HEK293T (cell line): ENCODE results near the gene STT3A.

Source experiments
- CTCF ChIA-PET: fragments of 350-600 bp; formaldehyde crosslinking; extraction: SDS; loops from one replicate; lab custom pipeline; 2021; ENCODE audit warnings: antibody characterized with exemption, inconsistent platforms; lab: Yijun Ruan, JAX
- POLR2A ChIA-PET: fragments of 350-600 bp; formaldehyde crosslinking; extraction: SDS; loops from one replicate; lab custom pipeline; 2020; ENCODE audit warnings: antibody characterized with exemption, inconsistent platforms; lab: Yijun Ruan, JAX
- DNase-seq: peaks from one replicate; pipeline ENCODE4 v3.0.0; 2012; ENCODE audit warnings: mixed read lengths; ENCODE audit errors: extremely low spot score
- ARNT ChIP-seq: fragments of 450-650 bp; IDR thresholded peaks from 2 replicates; pipeline ENCODE4 v1.6.1; 2017; ENCODE audit warnings: mild to moderate bottlenecking
- BHLHE40 ChIP-seq: fragments of 450-650 bp; IDR thresholded peaks from 2 replicates; pipeline ENCODE4 v1.6.1; 2016; ENCODE audit warnings: mild to moderate bottlenecking, moderate library complexity, borderline replicate concordance
- CTBP1 ChIP-seq: fragments of 450-650 bp; IDR thresholded peaks from 2 replicates; pipeline ENCODE4 v1.6.1; 2016; ENCODE audit warnings: borderline replicate concordance
- ELF4 ChIP-seq: fragments of 450-650 bp; IDR thresholded peaks from 2 replicates; pipeline ENCODE4 v1.6.1; 2017; ENCODE audit warnings: antibody characterized with exemption
- FOXA1 ChIP-seq: fragments of 450-650 bp; IDR thresholded peaks from 2 replicates; pipeline ENCODE4 v1.6.1; 2016; ENCODE audit warnings: mild to moderate bottlenecking
- FOXK2 ChIP-seq: fragments of 450-650 bp; IDR thresholded peaks from 2 replicates; pipeline ENCODE4 v1.6.1; 2016; ENCODE audit warnings: mild to moderate bottlenecking
- FOXM1 ChIP-seq: fragments of 450-650 bp; IDR thresholded peaks from 2 replicates; pipeline ENCODE4 v1.6.1; 2017; ENCODE audit warnings: mild to moderate bottlenecking, borderline replicate concordance
- HDGF ChIP-seq: fragments of 450-650 bp; IDR thresholded peaks from 2 replicates; pipeline ENCODE4 v1.6.1; 2017; ENCODE audit warnings: antibody characterized with exemption, borderline replicate concordance
- L3MBTL2 ChIP-seq: fragments of 450-650 bp; conservative IDR thresholded peaks from 2 replicates; pipeline ENCODE4 v1.6.1; 2016; ENCODE audit warnings: mild to moderate bottlenecking
- LEF1 ChIP-seq: fragments of 450-650 bp; IDR thresholded peaks from 2 replicates; pipeline ENCODE4 v1.6.1; 2017; ENCODE audit warnings: mild to moderate bottlenecking, borderline replicate concordance
- NFRKB ChIP-seq: fragments of 450-650 bp; IDR thresholded peaks from 2 replicates; pipeline ENCODE4 v1.6.1; 2016; ENCODE audit warnings: mild to moderate bottlenecking, moderate library complexity
- SP1 ChIP-seq: fragments of 450-650 bp; IDR thresholded peaks from 2 replicates; pipeline ENCODE4 v1.6.1; 2017
- SUZ12 ChIP-seq: fragments of 450-650 bp; IDR thresholded peaks from 2 replicates; pipeline ENCODE4 v1.6.1; 2016; ENCODE audit warnings: mild to moderate bottlenecking
- TARDBP ChIP-seq: fragments of 450-650 bp; IDR thresholded peaks from 2 replicates; pipeline ENCODE4 v1.6.1; 2016
- ZNF384 ChIP-seq: fragments of 450-650 bp; IDR thresholded peaks from 2 replicates; pipeline ENCODE4 v1.6.1; 2016
- TF ChIP-seq, protein P1 (sequence below): fragments of 450-650 bp; IDR thresholded peaks from 2 replicates; pipeline ENCODE4 v1.6.1; 2016

STT3A gene

DNA sequence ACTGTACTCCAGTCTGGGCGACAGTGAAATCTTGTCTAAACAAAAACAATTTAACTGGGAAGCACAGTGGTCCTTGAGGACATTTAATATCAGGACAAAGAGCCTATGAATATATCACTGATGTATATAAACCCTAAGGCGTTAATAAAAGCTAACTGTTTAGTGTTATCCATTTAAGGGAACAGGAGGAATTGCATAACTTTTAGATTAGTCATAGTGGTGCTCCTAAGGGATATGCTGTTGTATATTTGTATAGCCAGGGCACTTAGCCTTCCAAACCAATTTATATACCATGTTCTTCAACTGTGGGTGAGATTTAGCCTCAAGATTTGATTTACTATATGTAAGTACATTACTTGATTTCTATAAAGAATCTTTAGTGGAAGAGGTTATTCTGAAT is 29.3 kb downstream of the STT3A start:
- no peak for DNase-seq
- TF ChIP-seq ELF4 (no peak), ARNT (no peak), NFRKB (no peak), HDGF (no peak), L3MBTL2 (no peak), FOXM1 (no peak), ZNF384 (no peak), TARDBP (no peak), SUZ12 (no peak), SP1 (no peak)
- TF ChIP-seq, protein P1, sequence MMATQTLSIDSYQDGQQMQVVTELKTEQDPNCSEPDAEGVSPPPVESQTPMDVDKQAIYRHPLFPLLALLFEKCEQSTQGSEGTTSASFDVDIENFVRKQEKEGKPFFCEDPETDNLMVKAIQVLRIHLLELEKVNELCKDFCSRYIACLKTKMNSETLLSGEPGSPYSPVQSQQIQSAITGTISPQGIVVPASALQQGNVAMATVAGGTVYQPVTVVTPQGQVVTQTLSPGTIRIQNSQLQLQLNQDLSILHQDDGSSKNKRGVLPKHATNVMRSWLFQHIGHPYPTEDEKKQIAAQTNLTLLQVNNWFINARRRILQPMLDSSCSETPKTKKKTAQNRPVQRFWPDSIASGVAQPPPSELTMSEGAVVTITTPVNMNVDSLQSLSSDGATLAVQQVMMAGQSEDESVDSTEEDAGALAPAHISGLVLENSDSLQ = no peak
- POLR2A ChIA-PET = interaction anchor here (1.0 kb wide), 1 partner anchor 30 kb away, joined by 3 read pairs; the partner anchor contains the start of gene STT3A
- CTCF ChIA-PET = no interaction called here

DNA sequence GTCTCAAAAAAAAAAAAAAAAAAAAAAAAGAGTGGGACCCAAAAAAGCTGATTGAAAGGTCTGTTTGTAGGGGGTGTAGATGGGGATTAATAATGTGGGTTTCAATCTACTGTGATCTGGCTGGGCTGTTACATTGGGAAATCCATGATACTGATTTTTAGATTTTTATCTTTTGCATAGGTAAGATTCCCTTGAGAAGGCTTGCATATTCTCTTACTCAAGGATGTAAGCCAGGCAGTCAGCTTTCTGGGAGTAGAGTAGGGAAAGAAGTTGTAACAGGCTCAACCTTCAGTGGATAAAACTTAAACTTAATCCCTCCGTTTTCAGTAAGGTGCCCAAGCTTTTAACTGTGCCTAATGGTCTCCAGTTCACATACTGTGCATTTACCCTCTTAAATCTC is 30.4 kb downstream of the STT3A start:
- no peak for TF ChIP-seq SP1
- TF ChIP-seq FOXA1 = no peak
- no peak for TF ChIP-seq ELF4
- TF ChIP-seq CTBP1 = no peak
- no peak for TF ChIP-seq TARDBP
- no peak for TF ChIP-seq ARNT
- TF ChIP-seq ZNF384 = no peak
- TF ChIP-seq FOXK2 = no peak
- TF ChIP-seq BHLHE40 = no peak
- no peak for TF ChIP-seq HDGF
- no peak for TF ChIP-seq FOXM1
- no peak for TF ChIP-seq LEF1
- no peak for TF ChIP-seq SUZ12
- no peak for TF ChIP-seq L3MBTL2
- TF ChIP-seq, protein P1 = no peak
- TF ChIP-seq NFRKB = no peak
- ChIA-PET CTCF (no interaction called here), POLR2A (no interaction called here)
- DNase-seq = no peak

DNA sequence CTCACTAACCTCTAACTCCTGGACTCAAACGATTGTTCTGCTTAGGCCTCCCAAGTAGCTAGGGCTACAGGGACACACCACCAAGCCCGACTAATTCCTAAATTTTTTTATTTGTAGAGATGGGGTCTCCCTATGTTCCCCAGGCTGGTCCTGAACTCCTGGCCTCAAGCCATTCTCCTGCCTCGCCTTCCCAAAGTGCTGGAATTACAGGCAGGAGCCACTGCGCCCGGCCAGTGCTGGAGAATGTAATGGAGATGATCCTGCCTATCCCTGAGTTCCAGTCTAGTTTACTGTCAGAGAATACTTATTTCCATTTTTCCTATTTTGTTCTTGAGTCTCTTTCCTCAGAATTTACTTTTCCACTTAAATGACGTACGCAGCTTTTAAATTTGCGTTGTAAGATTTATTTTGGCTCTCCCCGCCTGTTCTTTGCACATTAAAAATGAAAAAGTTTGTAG is 32.1 kb downstream of the STT3A start, which contains the start of gene CHEK1:
Gene CHEK1 (plus strand): TSS at position 408 of the 458 bp plus-strand sequence. CDS start 1,606 bp downstream, outside the sequence.
- ChIA-PET CTCF (no interaction called here), POLR2A (interaction anchor here (1.1 to 3.4 kb wide), 3 partner anchors 31 to 43 kb away, joined by 3 to 22 read pairs (median 6); partner anchors contain the start of gene STT3A)
- no peak for DNase-seq
- TF ChIP-seq FOXA1 = no peak
- no peak for TF ChIP-seq FOXM1
- no peak for TF ChIP-seq SUZ12
- no peak for TF ChIP-seq L3MBTL2
- TF ChIP-seq LEF1 = no peak
- TF ChIP-seq BHLHE40 = no peak
- TF ChIP-seq, protein P1 = no peak
- no peak for TF ChIP-seq HDGF
- no peak for TF ChIP-seq ARNT
- TF ChIP-seq TARDBP = no peak
- no peak for TF ChIP-seq SP1
- TF ChIP-seq FOXK2 = no peak
- no peak for TF ChIP-seq ELF4
- TF ChIP-seq ZNF384 = no peak

DNA sequence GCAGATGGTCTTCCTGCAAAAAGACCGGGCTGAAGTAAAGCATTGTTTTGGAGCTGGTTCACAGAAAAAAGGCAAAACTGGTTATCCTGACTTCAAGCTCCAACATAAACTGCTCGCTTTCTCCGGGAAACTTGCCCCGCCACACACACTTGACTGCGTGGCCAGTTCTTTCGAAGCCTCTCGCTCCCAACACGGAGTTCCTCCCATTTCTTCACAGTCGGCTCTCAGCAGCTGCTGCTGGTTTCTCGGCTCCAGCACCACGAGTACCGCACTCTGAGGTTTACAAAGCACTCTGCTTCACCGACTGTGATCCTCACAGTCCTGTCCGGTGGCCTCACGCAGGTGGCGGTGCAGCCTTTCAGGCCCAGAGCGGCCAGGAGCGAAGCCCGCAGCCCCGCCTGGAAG is 32.6 kb downstream of the STT3A start:
- DNase-seq = no peak
- ChIA-PET CTCF (no interaction called here), POLR2A (interaction anchor here (1.1 to 3.4 kb wide), 5 partner anchors 30 to 56 kb away, joined by 3 to 22 read pairs (median 6); partner anchors contain the start of genes EI24 and STT3A)
- no peak for TF ChIP-seq HDGF
- no peak for TF ChIP-seq SP1
- TF ChIP-seq L3MBTL2 = peak; percentile 79

DNA sequence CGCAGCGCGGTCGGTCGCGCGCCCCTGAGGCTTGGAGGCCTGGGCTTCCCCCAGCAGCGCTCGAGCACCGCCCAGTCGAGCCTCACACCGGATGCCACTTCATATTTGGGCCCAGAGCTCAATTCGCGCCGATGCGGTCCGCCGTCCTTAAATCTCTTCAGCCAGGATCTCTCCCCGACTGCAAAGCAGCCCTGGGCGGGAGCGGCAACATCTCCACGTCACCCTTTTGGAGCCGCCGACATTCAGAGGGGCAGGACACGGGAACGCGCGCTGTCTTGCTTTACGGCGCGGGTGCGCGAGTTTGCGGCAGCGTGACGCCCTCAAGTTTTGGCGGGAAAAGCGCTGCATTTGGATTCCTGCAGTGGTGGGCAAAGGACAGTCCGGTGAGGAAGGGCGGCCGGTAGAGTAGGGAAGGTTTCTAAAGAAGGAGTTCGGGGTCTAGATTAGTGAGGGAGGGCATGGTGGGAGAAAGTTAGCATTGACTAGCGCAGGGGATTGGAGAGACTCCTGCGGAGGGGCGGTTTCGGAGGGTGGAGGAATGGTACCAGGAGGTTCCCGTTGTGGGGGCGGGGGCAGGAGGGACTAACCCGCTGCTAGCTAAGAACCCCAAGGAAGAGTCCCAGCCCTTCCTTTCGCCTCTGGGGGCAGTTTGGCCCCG is 33.1 kb downstream of the STT3A start:
- TF ChIP-seq FOXM1 (no peak), SUZ12 (no peak), L3MBTL2 (peak; percentile 94), ARNT (no peak)
- peak; percentile 78 for DNase-seq
- ChIA-PET POLR2A (interaction anchor here (0.6 to 3.4 kb wide), 9 partner anchors 10 to 262 kb away, joined by 3 to 22 read pairs (median 4); partner anchors contain the start of genes EI24, HYLS1 and STT3A), CTCF (interaction anchor here (1.0 kb wide), 1 partner anchor 56 kb away, joined by 3 read pairs; no protein-coding TSS in a partner anchor)

DNA sequence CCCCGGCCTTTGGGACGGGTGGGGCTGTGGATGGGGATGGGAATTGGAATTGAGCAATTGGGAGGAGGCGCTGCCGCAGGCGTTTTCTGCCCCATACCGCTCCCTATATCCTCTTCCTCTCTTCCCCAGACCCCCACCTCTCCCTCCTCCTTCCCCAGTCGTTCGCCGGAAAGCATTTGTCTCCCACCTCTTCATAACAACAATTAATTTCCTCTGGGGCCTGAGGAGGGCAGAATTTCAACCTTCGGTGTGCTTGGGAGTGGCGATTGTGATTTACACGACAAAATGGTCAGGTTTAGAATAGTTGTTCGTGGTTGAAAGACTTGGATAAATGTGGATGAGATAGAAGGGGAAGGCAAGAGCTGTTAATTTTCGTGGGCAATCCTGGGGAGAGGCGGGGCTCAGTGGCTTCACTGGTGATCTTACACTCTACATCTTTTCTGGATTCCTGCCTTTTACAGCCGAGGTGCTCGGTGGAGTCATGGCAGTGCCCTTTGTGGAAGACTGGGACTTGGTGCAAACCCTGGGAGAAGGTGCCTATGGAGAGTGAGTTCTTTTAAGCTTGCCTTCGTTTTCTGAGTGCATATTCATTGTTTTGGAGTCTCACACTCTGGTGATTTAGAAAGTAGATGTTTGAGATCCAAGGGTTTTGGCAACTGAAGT is 33.8 kb downstream of the STT3A start:
- ChIA-PET CTCF (interaction anchor here (1.0 kb wide), 1 partner anchor 57 kb away, joined by 3 read pairs; no protein-coding TSS in a partner anchor), POLR2A (interaction anchor here (0.6 to 3.4 kb wide), 8 partner anchors 9 to 314 kb away, joined by 3 to 22 read pairs (median 4); partner anchors contain the start of genes EI24, HYLS1 and STT3A)
- TF ChIP-seq ARNT (no peak), FOXM1 (no peak), TARDBP (no peak), SP1 (no peak)
- TF ChIP-seq, protein P1 = no peak
- DNase-seq = peak; percentile 70
